ENCODE results near the gene ZNF608.

DNA sequence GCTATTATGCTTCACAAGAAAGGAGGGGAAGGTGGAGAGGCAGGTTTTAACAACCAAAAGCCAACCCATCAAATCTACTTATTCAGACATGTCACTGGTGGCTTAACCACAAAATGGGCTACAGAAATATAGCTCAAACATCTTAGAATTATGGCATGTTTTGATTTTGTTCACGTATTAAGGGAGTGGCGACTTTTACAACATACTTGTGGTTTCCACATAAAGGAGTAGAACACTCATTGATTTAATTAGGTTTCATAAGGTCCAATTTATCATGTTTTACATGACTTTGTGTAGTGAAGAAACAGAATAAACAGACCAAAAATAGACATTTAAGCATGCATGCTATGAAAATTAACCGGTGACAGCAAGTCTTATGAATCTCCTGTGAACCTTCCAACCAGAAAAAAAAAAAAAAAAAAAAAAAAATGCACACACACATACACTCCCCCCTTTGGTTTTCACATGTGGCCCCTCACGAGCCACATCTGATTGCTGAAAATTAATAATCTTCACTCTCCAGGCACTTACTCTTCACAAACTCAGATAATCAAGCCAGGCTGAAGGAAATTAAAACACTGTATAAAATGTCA, 5.4 kb downstream of the ZNF608 start:
- TF ChIP-seq CTCF (IDR thresholded peaks at IDR 0.05; ENCODE audit: extremely low read depth in 1 of 2, insufficient read depth in 1 of 2, low read depth in 1 of 2, low read length in 2 of 2) (no peak), POLR2A (IDR thresholded peaks at IDR 0.05; ENCODE audit: low read depth, low read length) (no peak), MYC (IDR thresholded peaks at IDR 0.05; ENCODE audit: low read depth, low read length) (no peak), EZH2 (IDR thresholded peaks at IDR 0.05; ENCODE audit: borderline replicate concordance, low read depth, low read length, severe bottlenecking) (no peak)
